OCI-LY7 (cell line): ENCODE measurements around the gene MYCL.

Experiments
- EZH2phosphoT487 ChIP-seq: fragments of 200-600 bp; sonication (generic); IDR thresholded peaks from 2 replicates; pipeline ENCODE4 v1.6.1; 2018; ENCODE audit warnings: low read depth, borderline replicate concordance, mild to moderate bottlenecking, mixed run types, antibody characterized with exemption, low read length, moderate library complexity, mixed read lengths
- TF ChIP-seq, protein P1 (sequence below): fragments of 200-600 bp; sonication (generic); conservative IDR thresholded peaks from 2 replicates; pipeline ENCODE4 v1.5.1; 2014; ENCODE audit warnings: mild to moderate bottlenecking, antibody characterized with exemption, low read length, moderate library complexity, mixed read lengths

GRCh38 chr1:39901714-39902459 lies at the start of gene MYCL:
- TF ChIP-seq, protein P1, sequence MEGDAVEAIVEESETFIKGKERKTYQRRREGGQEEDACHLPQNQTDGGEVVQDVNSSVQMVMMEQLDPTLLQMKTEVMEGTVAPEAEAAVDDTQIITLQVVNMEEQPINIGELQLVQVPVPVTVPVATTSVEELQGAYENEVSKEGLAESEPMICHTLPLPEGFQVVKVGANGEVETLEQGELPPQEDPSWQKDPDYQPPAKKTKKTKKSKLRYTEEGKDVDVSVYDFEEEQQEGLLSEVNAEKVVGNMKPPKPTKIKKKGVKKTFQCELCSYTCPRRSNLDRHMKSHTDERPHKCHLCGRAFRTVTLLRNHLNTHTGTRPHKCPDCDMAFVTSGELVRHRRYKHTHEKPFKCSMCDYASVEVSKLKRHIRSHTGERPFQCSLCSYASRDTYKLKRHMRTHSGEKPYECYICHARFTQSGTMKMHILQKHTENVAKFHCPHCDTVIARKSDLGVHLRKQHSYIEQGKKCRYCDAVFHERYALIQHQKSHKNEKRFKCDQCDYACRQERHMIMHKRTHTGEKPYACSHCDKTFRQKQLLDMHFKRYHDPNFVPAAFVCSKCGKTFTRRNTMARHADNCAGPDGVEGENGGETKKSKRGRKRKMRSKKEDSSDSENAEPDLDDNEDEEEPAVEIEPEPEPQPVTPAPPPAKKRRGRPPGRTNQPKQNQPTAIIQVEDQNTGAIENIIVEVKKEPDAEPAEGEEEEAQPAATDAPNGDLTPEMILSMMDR: peak; percentile 85
- TF ChIP-seq EZH2phosphoT487: no peak
